GM23338 (cell line): ENCODE results near the gene MBLAC1. TPM values are rescaled to one million over a fixed set of nuclear protein-coding genes. Genes with fewer than 3 reads are reported as not detected.

Experiments
- ATAC-seq: fragments of 200-7000 bp; cut with Tn5 transposase; 3 replicates; pipeline ENCODE4 v1.9.1; 2020
- DNase-seq: peaks from one replicate; pipeline ENCODE4 v3.0.0-alpha.2; 2015; ENCODE audit warnings: low spot score
- H2AFZ ChIP-seq: fragments of 200-600 bp; sonication (generic); 2 replicates; pipeline ENCODE4 v1.8.0; 2016; ENCODE audit warnings: antibody characterized with exemption, mild to moderate bottlenecking, moderate library complexity
- H3F3A ChIP-seq: fragments of 200-600 bp; sonication (generic); replicated peaks from 2 replicates; pipeline ENCODE4 v1.8.0; 2017; ENCODE audit warnings: antibody characterized with exemption, mixed run types, low read depth
- H3K27ac ChIP-seq: fragments of 200-600 bp; sonication (generic); 2 replicates; pipeline ENCODE4 v1.6.1; 2016; ENCODE audit warnings: low read depth
- H3K27me3 ChIP-seq: fragments of 200-600 bp; sonication (generic); 2 replicates; pipeline ENCODE4 v1.8.0; 2016; ENCODE audit warnings: mild to moderate bottlenecking, mixed run types, moderate library complexity; ENCODE audit not compliant: insufficient read depth
- H3K36me3 ChIP-seq: fragments of 200-600 bp; sonication (generic); 2 replicates; pipeline ENCODE4 v1.8.0; 2016; ENCODE audit warnings: mild to moderate bottlenecking; ENCODE audit not compliant: insufficient read depth
- H3K4me1 ChIP-seq: fragments of 200-600 bp; sonication (generic); 2 replicates; pipeline ENCODE4 v1.8.0; 2016; ENCODE audit warnings: mild to moderate bottlenecking, moderate library complexity; ENCODE audit not compliant: insufficient read depth
- H3K4me2 ChIP-seq: fragments of 200-600 bp; sonication (generic); 2 replicates; pipeline ENCODE4 v1.7.1; 2017; ENCODE audit warnings: mixed run types
- H3K4me3 ChIP-seq: fragments of 200-600 bp; sonication (generic); 2 replicates; pipeline ENCODE4 v1.6.1; 2016; ENCODE audit warnings: mixed run types
- H3K79me2 ChIP-seq: fragments of 200-600 bp; sonication (generic); replicated peaks from 2 replicates; pipeline ENCODE4 v1.8.0; 2017; ENCODE audit warnings: mild to moderate bottlenecking; ENCODE audit not compliant: insufficient read depth
- H3K9me2 ChIP-seq: fragments of 200-600 bp; sonication (generic); 2 replicates; pipeline ENCODE4 v1.8.0; 2017; ENCODE audit not compliant: insufficient read depth
- H4K20me1 ChIP-seq: fragments of 200-600 bp; sonication (generic); replicated peaks from 2 replicates; pipeline ENCODE4 v1.8.0; 2017; ENCODE audit warnings: mild to moderate bottlenecking; ENCODE audit not compliant: insufficient read depth
- H3K27ac Mint-ChIP-seq: 2 replicates; pipeline ENCODE4 v1.8.0; 2020; ENCODE audit warnings: inconsistent platforms, mild to moderate bottlenecking, moderate library complexity, mixed read lengths
- H3K27me3 Mint-ChIP-seq: 3 replicates; pipeline ENCODE4 v1.8.0; 2022; ENCODE audit warnings: low read depth, mild to moderate bottlenecking, moderate library complexity, mixed read lengths, inconsistent platforms; ENCODE audit not compliant: insufficient read depth, poor library complexity
- H3K36me3 Mint-ChIP-seq: 3 replicates; pipeline ENCODE4 v1.8.0; 2021; ENCODE audit warnings: low read depth, mild to moderate bottlenecking, inconsistent platforms, moderate library complexity, mixed read lengths
- H3K4me1 Mint-ChIP-seq: 3 replicates; pipeline ENCODE4 v1.8.0; 2020; ENCODE audit warnings: mild to moderate bottlenecking, inconsistent platforms, mixed read lengths
- H3K4me3 Mint-ChIP-seq: 3 replicates; pipeline ENCODE4 v1.8.0; 2021; ENCODE audit warnings: moderate library complexity, mild to moderate bottlenecking, inconsistent platforms, mixed read lengths
- H3K9me3 Mint-ChIP-seq: 3 replicates; pipeline ENCODE4 v1.8.0; 2020; ENCODE audit warnings: moderate library complexity, mild to moderate bottlenecking, inconsistent platforms, mixed read lengths
- CREB1 ChIP-seq: fragments of 250-450 bp; sonication (Bioruptor Pico); IDR thresholded peaks from 2 replicates; pipeline ENCODE4 v1.5.0; 2020; ENCODE audit warnings: low read depth, mild to moderate bottlenecking, moderate library complexity
- EZH2 ChIP-seq: fragments of 200-600 bp; sonication (generic); IDR thresholded peaks from one replicate; pipeline ENCODE4 v1.8.0; 2017; ENCODE audit warnings: antibody characterized with exemption, mild to moderate bottlenecking, low read depth; ENCODE audit not compliant: unreplicated experiment
- EZH2phosphoT487 ChIP-seq: fragments of 200-600 bp; sonication (generic); IDR thresholded peaks from one replicate; pipeline ENCODE4 v1.8.1; 2018; ENCODE audit warnings: antibody characterized with exemption; ENCODE audit not compliant: unreplicated experiment
- JUNB ChIP-seq: IDR thresholded peaks from one replicate; pipeline ENCODE4 v1.6.1; 2016; ENCODE audit warnings: antibody characterized with exemption; ENCODE audit not compliant: unreplicated experiment
- NANOG ChIP-seq: IDR thresholded peaks from 2 replicates; pipeline ENCODE4 v1.6.1; 2016; ENCODE audit warnings: antibody characterized with exemption, borderline replicate concordance
- POLR2AphosphoS5 ChIP-seq: IDR thresholded peaks from 2 replicates; pipeline ENCODE4 v1.6.1; 2016; ENCODE audit warnings: antibody characterized with exemption, low read depth
- STAT1 ChIP-seq: IDR thresholded peaks from one replicate; pipeline ENCODE4 v1.6.1; 2016; ENCODE audit warnings: antibody characterized with exemption; ENCODE audit not compliant: unreplicated experiment
- ZNF114 ChIP-seq: fragments of 250-450 bp; sonication (Bioruptor Pico); IDR thresholded peaks from 2 replicates; pipeline ENCODE4 v1.5.0; 2020; ENCODE audit warnings: mild to moderate bottlenecking, moderate library complexity
- ZNF331 ChIP-seq: fragments of 250-450 bp; sonication (Bioruptor Pico); IDR thresholded peaks from 2 replicates; pipeline ENCODE4 v1.5.0; 2020; ENCODE audit warnings: low read depth, mild to moderate bottlenecking, moderate library complexity
- polyA plus RNA-seq: library from polyadenylated mRNA; unstranded; fragments of >200 nt; fragmentation: Nextera tagmentation; extraction: Ambion mirVana; gene quantifications from 2 replicates; pipeline ENCODE4 v1.2.1, GENCODE V29; 2016
- total RNA-seq: library from RNA; depleted of rRNA; stranded (reverse); fragments of >200 nt; shearing (Covaris generic); gene quantifications from 2 replicates; pipeline ENCODE4 v1.2.3, GENCODE V29; 2014
- TF ChIP-seq, protein P1 (sequence below): fragments of 250-450 bp; sonication (Bioruptor Pico); IDR thresholded peaks from 2 replicates; pipeline ENCODE4 v1.5.0; 2020; ENCODE audit warnings: mild to moderate bottlenecking, moderate library complexity
- TF ChIP-seq, protein P2 (sequence below): IDR thresholded peaks from one replicate; pipeline ENCODE4 v1.6.1; 2018; ENCODE audit warnings: antibody characterized with exemption; ENCODE audit not compliant: unreplicated experiment
- TF ChIP-seq, protein P3 (sequence below), 2 experiments: fragments of 200-600 bp in 1 of 2; sonication (generic) in 1 of 2; conservative IDR thresholded peaks; 2 replicates each; pipeline versions ENCODE4 v1.5.1 to v1.6.1; 2016 to 2017; ENCODE audit warnings: antibody characterized with exemption in 2 of 2, low read depth in 2 of 2, mild to moderate bottlenecking in 2 of 2, moderate library complexity in 1 of 2
- TF ChIP-seq, protein P4 (sequence below): IDR thresholded peaks from 2 replicates; pipeline ENCODE4 v1.6.1; 2016; ENCODE audit warnings: antibody characterized with exemption

The MBLAC1 gene
- total and polyA plus RNA-seq, 2 experiments from 2014 or later, result 2.7 to 5.7 TPM

DNA sequence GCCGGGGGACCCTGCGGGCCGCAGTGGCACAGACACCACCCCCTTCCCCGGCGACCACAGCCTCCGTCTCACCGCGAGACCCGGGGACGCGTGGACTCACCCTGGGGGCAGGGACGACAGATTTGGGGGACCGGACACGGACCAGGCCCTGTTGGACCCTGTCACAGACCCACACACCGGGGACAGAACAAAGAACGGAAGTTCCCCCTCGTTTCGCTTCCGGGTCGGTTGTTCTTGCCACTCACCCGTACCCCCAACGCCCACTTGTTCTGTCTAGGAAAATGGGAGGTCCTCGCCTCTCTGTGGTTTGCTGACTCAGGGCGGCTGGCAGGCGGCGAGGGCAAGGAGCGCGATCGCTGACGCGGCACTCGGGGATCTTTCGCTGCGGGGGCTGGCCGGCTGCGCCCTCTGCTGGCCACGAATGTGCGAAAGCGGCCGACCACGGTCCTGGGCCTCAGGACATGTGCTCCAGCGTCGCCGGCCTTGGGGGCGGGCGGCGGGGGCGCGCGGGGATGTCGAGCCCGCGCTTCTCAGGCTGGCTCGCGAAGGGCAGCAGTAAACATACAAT, 45.1 kb upstream of the MBLAC1 start, which contains the start of gene ZNF3:
Gene ZNF3, minus strand, starts transcription at position 189 of the 568 bp plus-strand sequence. CDS start 4,366 bp downstream, outside the sequence.
- Histone ChIP-seq H3K9me2 (no peaks in the 10 kb centered on the region), H3K4me3 (peak within 1 kb of the TSS; percentile 94), H3F3A (peaks cover 17% of the 10 kb centered on the region), H3K27ac (peak within 1 kb of the TSS; percentile 93), H2AFZ (no peak within 1 kb of the TSS), H4K20me1 (peaks cover 23% of the 10 kb centered on the region), H3K79me2 (peaks cover 47% of the 10 kb centered on the region), H3K4me2 (peak within 1 kb of the TSS; percentile 89), H3K36me3 (peaks cover 33% of the 10 kb centered on the region), H3K4me1 (peaks cover 15% of the 10 kb centered on the region), H3K27me3 (no peaks in the 10 kb centered on the region)
- Mint-ChIP-seq H3K9me3 (peaks cover 14% of the 10 kb centered on the region), H3K4me3 (peak within 1 kb of the TSS; percentile 95), H3K27ac (peak within 1 kb of the TSS; percentile 98), H3K27me3 (peaks cover 17% of the 10 kb centered on the region), H3K4me1 (peaks cover 19% of the 10 kb centered on the region), H3K36me3 (peaks cover 44% of the 10 kb centered on the region)
- ATAC-seq (peak; percentile 81), DNase-seq (peak; percentile 100)
- TF ChIP-seq, protein P1, sequence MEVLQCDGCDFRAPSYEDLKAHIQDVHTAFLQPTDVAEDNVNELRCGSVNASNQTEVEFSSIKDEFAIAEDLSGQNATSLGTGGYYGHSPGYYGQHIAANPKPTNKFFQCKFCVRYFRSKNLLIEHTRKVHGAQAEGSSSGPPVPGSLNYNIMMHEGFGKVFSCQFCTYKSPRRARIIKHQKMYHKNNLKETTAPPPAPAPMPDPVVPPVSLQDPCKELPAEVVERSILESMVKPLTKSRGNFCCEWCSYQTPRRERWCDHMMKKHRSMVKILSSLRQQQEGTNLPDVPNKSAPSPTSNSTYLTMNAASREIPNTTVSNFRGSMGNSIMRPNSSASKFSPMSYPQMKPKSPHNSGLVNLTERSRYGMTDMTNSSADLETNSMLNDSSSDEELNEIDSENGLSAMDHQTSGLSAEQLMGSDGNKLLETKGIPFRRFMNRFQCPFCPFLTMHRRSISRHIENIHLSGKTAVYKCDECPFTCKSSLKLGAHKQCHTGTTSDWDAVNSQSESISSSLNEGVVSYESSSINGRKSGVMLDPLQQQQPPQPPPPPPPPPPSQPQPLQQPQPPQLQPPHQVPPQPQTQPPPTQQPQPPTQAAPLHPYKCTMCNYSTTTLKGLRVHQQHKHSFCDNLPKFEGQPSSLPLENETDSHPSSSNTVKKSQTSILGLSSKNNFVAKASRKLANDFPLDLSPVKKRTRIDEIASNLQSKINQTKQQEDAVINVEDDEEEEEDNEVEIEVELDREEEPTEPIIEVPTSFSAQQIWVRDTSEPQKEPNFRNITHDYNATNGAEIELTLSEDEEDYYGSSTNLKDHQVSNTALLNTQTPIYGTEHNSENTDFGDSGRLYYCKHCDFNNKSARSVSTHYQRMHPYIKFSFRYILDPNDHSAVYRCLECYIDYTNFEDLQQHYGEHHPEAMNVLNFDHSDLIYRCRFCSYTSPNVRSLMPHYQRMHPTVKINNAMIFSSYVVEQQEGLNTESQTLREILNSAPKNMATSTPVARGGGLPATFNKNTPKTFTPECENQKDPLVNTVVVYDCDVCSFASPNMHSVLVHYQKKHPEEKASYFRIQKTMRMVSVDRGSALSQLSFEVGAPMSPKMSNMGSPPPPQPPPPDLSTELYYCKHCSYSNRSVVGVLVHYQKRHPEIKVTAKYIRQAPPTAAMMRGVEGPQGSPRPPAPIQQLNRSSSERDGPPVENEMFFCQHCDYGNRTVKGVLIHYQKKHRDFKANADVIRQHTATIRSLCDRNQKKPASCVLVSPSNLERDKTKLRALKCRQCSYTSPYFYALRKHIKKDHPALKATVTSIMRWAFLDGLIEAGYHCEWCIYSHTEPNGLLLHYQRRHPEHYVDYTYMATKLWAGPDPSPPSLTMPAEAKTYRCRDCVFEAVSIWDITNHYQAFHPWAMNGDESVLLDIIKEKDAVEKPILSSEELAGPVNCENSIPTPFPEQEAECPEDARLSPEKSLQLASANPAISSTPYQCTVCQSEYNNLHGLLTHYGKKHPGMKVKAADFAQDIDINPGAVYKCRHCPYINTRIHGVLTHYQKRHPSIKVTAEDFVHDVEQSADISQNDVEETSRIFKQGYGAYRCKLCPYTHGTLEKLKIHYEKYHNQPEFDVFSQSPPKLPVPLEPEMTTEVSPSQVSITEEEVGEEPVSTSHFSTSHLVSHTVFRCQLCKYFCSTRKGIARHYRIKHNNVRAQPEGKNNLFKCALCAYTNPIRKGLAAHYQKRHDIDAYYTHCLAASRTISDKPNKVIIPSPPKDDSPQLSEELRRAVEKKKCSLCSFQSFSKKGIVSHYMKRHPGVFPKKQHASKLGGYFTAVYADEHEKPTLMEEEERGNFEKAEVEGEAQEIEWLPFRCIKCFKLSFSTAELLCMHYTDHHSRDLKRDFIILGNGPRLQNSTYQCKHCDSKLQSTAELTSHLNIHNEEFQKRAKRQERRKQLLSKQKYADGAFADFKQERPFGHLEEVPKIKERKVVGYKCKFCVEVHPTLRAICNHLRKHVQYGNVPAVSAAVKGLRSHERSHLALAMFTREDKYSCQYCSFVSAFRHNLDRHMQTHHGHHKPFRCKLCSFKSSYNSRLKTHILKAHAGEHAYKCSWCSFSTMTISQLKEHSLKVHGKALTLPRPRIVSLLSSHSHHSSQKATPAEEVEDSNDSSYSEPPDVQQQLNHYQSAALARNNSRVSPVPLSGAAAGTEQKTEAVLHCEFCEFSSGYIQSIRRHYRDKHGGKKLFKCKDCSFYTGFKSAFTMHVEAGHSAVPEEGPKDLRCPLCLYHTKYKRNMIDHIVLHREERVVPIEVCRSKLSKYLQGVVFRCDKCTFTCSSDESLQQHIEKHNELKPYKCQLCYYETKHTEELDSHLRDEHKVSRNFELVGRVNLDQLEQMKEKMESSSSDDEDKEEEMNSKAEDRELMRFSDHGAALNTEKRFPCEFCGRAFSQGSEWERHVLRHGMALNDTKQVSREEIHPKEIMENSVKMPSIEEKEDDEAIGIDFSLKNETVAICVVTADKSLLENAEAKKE (CRISPR knock-in tag), result no peak
- TF ChIP-seq POLR2AphosphoS5 (peak; percentile 85), JUNB (no peak), EZH2 (no peak), STAT1 (no peak), ZNF114 (no peak), ZNF331 (CRISPR knock-in tag) (no peak), EZH2phosphoT487 (no peak), CREB1 (CRISPR knock-in tag) (peak; percentile 90), NANOG (no peak)
- TF ChIP-seq, protein P2, sequence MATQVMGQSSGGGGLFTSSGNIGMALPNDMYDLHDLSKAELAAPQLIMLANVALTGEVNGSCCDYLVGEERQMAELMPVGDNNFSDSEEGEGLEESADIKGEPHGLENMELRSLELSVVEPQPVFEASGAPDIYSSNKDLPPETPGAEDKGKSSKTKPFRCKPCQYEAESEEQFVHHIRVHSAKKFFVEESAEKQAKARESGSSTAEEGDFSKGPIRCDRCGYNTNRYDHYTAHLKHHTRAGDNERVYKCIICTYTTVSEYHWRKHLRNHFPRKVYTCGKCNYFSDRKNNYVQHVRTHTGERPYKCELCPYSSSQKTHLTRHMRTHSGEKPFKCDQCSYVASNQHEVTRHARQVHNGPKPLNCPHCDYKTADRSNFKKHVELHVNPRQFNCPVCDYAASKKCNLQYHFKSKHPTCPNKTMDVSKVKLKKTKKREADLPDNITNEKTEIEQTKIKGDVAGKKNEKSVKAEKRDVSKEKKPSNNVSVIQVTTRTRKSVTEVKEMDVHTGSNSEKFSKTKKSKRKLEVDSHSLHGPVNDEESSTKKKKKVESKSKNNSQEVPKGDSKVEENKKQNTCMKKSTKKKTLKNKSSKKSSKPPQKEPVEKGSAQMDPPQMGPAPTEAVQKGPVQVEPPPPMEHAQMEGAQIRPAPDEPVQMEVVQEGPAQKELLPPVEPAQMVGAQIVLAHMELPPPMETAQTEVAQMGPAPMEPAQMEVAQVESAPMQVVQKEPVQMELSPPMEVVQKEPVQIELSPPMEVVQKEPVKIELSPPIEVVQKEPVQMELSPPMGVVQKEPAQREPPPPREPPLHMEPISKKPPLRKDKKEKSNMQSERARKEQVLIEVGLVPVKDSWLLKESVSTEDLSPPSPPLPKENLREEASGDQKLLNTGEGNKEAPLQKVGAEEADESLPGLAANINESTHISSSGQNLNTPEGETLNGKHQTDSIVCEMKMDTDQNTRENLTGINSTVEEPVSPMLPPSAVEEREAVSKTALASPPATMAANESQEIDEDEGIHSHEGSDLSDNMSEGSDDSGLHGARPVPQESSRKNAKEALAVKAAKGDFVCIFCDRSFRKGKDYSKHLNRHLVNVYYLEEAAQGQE, result no peak
- TF ChIP-seq, protein P3, sequence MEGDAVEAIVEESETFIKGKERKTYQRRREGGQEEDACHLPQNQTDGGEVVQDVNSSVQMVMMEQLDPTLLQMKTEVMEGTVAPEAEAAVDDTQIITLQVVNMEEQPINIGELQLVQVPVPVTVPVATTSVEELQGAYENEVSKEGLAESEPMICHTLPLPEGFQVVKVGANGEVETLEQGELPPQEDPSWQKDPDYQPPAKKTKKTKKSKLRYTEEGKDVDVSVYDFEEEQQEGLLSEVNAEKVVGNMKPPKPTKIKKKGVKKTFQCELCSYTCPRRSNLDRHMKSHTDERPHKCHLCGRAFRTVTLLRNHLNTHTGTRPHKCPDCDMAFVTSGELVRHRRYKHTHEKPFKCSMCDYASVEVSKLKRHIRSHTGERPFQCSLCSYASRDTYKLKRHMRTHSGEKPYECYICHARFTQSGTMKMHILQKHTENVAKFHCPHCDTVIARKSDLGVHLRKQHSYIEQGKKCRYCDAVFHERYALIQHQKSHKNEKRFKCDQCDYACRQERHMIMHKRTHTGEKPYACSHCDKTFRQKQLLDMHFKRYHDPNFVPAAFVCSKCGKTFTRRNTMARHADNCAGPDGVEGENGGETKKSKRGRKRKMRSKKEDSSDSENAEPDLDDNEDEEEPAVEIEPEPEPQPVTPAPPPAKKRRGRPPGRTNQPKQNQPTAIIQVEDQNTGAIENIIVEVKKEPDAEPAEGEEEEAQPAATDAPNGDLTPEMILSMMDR (conservative IDR thresholded peaks at IDR 0.05; ENCODE audit: low read depth in 2 of 2), result peak; percentile 80 to 96
- TF ChIP-seq, protein P4, sequence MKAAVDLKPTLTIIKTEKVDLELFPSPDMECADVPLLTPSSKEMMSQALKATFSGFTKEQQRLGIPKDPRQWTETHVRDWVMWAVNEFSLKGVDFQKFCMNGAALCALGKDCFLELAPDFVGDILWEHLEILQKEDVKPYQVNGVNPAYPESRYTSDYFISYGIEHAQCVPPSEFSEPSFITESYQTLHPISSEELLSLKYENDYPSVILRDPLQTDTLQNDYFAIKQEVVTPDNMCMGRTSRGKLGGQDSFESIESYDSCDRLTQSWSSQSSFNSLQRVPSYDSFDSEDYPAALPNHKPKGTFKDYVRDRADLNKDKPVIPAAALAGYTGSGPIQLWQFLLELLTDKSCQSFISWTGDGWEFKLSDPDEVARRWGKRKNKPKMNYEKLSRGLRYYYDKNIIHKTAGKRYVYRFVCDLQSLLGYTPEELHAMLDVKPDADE, result peak; percentile 90
